Measurements from ENCODE around the gene CD200. TPM values are rescaled to one million over a fixed set of nuclear protein-coding genes. Genes with fewer than 3 reads are reported as not detected.

CD200 gene
- total RNA-seq, 4 donors from 2014 or later = 2.7 to 5.3 (median 3.6) TPM

DNA sequence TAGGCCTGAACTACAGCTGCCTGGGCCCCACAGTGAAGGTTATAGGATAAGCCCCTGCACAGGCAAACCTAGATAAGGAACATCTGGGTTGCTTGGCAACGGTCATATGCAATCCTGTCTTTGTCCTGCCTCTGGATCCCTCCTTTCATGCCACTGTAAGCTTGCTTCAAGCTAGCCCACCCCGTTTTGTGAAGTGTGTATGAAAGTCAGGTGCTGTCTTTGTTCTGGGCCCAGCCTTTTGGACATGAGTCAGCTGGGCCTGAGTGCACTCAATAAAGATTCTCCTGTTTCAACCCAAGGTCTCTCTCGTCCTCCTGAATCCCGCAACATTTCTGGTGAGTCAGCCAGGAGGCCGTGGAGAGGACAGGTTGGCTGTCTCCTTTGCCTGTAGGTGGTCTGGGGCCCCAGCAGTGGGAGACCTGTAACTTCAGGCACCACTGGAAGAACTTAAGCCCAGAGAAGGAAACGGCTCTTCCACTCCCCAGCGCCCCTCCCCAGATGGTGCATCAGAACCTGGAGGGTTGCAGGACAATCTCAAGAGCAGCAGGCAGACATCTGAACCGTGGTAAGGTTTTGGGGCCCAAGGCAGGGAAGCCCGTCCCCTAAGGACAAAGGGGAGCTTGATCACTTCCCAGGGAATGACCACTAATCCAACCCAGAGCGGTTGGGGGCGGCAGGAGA, 30.7 kb upstream of the CD200 start:
- no peak overlapping the region for H3K27ac ChIP-seq
- peaks cover 20% of the 10 kb centered on the region for H3K4me1 ChIP-seq
- no peaks in the 10 kb centered on the region for H3K27me3 ChIP-seq
- no peak for DNase-seq (ENCODE audit: low spot score in 2 of 2)
- H3K4me3 ChIP-seq = peak overlapping the region; percentile 48
- 81% methylated on average over 9 of the region's 11 CpGs for WGBS
- TF ChIP-seq, protein P1, sequence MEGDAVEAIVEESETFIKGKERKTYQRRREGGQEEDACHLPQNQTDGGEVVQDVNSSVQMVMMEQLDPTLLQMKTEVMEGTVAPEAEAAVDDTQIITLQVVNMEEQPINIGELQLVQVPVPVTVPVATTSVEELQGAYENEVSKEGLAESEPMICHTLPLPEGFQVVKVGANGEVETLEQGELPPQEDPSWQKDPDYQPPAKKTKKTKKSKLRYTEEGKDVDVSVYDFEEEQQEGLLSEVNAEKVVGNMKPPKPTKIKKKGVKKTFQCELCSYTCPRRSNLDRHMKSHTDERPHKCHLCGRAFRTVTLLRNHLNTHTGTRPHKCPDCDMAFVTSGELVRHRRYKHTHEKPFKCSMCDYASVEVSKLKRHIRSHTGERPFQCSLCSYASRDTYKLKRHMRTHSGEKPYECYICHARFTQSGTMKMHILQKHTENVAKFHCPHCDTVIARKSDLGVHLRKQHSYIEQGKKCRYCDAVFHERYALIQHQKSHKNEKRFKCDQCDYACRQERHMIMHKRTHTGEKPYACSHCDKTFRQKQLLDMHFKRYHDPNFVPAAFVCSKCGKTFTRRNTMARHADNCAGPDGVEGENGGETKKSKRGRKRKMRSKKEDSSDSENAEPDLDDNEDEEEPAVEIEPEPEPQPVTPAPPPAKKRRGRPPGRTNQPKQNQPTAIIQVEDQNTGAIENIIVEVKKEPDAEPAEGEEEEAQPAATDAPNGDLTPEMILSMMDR (IDR thresholded peaks at IDR 0.05) = no peak
- TF ChIP-seq POLR2A (IDR thresholded peaks at IDR 0.05) (no peak), EP300 (IDR thresholded peaks at IDR 0.05) (no peak), POLR2AphosphoS5 (IDR thresholded peaks at IDR 0.05) (no peak)
- no peaks in the 10 kb centered on the region for H3K9me3 ChIP-seq
- H3K36me3 ChIP-seq = no peaks in the 10 kb centered on the region

DNA sequence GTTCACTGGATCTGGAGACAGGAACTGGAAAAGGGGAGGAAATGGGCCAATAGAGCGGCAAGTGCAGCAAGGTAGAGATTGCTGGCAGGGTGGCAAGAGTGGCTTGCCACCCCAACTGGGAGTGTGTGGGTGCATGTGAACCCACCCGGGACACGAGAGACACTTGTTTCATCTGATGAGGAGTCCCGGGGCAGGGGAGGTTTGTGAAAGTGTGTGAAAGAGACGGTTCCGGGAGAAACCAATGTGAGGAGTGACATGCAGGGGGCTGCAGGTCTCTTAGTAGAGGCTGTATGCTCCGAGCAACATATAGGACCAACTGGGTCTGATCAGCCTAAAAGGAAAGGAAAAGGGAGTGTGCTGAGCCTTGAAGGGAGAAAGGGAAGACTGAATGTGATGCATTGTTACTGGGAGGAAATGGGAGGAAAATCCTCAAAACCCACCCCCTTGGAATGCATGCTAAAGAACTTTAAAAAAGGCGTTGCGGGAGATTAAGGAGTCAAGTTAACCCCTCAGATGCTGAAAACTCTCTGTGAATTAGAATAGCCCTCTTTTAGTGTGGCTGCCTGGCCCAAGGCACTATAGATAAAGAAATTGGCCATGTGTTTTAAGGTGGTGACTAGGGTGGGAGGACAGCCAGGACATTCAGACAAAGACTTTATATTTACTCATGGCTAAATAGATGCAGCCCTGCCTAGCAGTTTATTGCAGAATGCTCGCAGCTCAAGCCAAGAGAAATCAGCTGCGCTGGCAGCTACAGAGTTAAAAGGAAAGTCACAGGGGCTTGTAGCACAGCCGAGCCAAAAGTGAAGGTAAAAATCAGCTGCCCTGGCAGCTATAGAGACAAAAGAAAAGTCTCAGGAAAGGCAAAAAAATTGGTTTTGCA, 29.8 kb upstream of the CD200 start:
- Histone ChIP-seq H3K27me3 (no peaks in the 10 kb centered on the region), H3K9me3 (no peaks in the 10 kb centered on the region), H3K36me3 (no peaks in the 10 kb centered on the region), H3K27ac (no peak overlapping the region), H3K4me3 (peak overlapping the region; percentile 48), H3K4me1 (peaks cover 20% of the 10 kb centered on the region)
- DNase-seq (ENCODE audit: low spot score in 2 of 2) = no peak
- WGBS = 28% methylated on average over 12 of the region's 12 CpGs
- TF ChIP-seq POLR2A (IDR thresholded peaks at IDR 0.05) (no peak), POLR2AphosphoS5 (IDR thresholded peaks at IDR 0.05) (no peak), EP300 (IDR thresholded peaks at IDR 0.05) (no peak)
- TF ChIP-seq, protein P1 (IDR thresholded peaks at IDR 0.05) = no peak

DNA sequence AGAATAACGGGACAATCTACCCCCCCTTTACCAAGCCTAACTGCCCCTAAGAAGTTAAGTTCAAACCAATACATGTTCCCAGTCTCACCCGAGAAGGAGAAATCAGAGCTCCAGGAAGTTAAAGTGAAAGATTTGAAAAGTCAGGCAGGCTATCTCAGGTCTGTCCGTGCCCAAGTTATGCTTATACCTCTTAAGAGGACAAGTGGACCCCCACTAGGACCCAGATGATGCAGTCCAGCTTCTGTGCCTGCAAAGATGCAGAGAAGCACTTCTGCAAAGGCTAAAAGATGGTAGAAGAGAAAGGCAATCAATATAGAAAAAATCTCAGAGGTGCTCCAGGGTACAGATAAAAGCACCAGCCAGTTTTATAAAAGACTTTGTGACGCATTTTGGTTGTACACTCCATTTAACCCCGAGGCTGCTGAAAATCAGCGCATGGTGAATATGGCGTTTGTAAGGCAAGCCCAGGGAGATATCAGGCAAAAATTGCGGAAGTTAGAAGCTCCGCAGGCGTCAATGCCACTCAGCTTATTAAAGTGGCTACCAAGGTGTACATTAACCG, 29.1 kb upstream of the CD200 start:
- no peak for DNase-seq (ENCODE audit: low spot score in 2 of 2)
- Histone ChIP-seq H3K36me3 (no peaks in the 10 kb centered on the region), H3K9me3 (no peaks in the 10 kb centered on the region), H3K27me3 (no peaks in the 10 kb centered on the region), H3K4me1 (peaks cover 20% of the 10 kb centered on the region), H3K27ac (no peak overlapping the region), H3K4me3 (peak overlapping the region; percentile 48)
- TF ChIP-seq POLR2AphosphoS5 (IDR thresholded peaks at IDR 0.05) (no peak), POLR2A (IDR thresholded peaks at IDR 0.05) (no peak), EP300 (IDR thresholded peaks at IDR 0.05) (no peak)
- TF ChIP-seq, protein P1 (IDR thresholded peaks at IDR 0.05) = no peak
- 7% methylated on average over 11 of the region's 11 CpGs for WGBS

DNA sequence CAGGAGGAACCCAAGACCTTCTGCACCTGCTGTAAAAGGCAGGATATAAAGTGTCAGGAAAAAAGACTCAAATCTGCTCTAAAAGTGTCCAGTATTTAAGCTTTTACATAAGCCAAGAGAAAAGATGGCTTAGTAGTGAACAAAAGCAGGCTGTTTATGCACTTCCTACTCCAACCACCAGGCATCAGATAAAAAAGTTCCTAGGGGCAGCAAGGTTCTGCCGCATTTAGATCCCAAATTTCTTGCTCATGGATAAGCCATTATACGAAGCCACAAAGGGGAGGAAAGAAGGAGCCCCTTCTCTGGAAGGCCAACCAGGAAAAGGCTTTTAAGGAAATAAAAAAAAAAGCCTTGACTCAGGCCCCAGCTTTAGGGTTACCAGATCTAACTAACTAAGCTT, 28.3 kb upstream of the CD200 start:
- no peak for TF ChIP-seq EP300 (IDR thresholded peaks at IDR 0.05)
- TF ChIP-seq, protein P1 (IDR thresholded peaks at IDR 0.05) = peak in 1 of 2 donors; percentile 21
- no peak overlapping the region for H3K27ac ChIP-seq
- H3K9me3 ChIP-seq = no peaks in the 10 kb centered on the region
- 62% methylated on average over 2 of the region's 2 CpGs for WGBS
- H3K4me1 ChIP-seq = peaks cover 20% of the 10 kb centered on the region
- H3K27me3 ChIP-seq = no peaks in the 10 kb centered on the region
- no peak for DNase-seq (ENCODE audit: low spot score in 2 of 2)
- H3K36me3 ChIP-seq = no peaks in the 10 kb centered on the region
- H3K4me3 ChIP-seq = peak overlapping the region; percentile 48

DNA sequence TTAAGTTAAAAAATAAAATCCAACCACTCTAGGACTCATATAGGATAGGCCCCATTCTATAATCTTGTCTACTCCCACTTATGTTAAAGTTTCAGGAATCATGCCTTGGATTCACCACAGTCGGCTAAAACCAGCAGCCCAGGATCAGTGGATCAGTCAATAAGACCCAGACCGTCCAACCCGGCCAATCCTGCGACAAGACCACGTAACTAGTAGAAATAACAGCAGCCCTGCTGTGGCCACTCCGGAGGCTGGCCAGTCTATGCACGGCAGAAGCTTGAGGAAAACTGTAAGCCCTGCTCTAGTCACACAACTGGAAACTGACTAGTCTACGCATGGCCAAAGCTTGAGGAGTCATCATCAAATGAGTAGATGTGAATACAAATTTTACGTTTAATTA, 26.1 kb upstream of the CD200 start:
- Histone ChIP-seq H3K4me3 (no peak overlapping the region), H3K36me3 (no peaks in the 10 kb centered on the region), H3K4me1 (peaks cover 20% of the 10 kb centered on the region), H3K27ac (no peak overlapping the region), H3K9me3 (no peaks in the 10 kb centered on the region), H3K27me3 (no peaks in the 10 kb centered on the region)
- WGBS = 86% methylated on average over 9 of the region's 9 CpGs
- DNase-seq (ENCODE audit: low spot score in 2 of 2) = no peak
- TF ChIP-seq POLR2A (IDR thresholded peaks at IDR 0.05) (no peak), POLR2AphosphoS5 (IDR thresholded peaks at IDR 0.05) (no peak), EP300 (IDR thresholded peaks at IDR 0.05) (no peak)
- TF ChIP-seq, protein P1 (IDR thresholded peaks at IDR 0.05) = no peak

Data from suprapubic skin (tissue), 4 donors.